Measurements from ENCODE around the gene SLC16A9. TPM values are rescaled to one million over a fixed set of nuclear protein-coding genes. Genes with fewer than 3 reads are reported as not detected.

SLC16A9 gene
- total RNA-seq, 2 donors from 2014 or later: 15.6 to 24.3 TPM

DNA sequence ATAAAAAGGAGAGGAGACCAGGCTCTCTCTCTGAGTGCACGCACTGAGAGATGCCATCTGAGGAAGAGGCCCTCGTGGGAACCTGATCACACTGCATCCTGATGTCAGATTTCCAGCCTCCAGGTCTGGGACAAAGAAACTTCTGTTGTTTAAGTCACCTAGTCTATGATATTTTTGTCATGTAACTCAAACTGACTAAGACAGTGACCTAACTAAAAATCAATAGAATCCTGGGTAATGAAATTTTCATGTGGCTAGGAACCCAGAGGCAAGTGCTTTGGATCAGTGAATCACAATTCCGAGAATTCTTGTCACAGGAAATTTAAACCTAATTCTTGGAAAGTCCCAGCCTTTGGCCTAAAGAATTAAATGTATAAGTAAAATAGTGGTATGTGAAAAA is 107.7 kb downstream of the SLC16A9 start:
- H3K27ac ChIP-seq: no peak overlapping the region
- H3K4me1 ChIP-seq: no peaks in the 10 kb centered on the region
- no peaks in the 10 kb centered on the region for H3K9me3 ChIP-seq
- H3K9ac ChIP-seq (ENCODE audit: low read depth in 2 of 2, low read length in 2 of 2): no peak overlapping the region
- TF ChIP-seq CTCF (IDR thresholded peaks at IDR 0.05): no peak
- H3K4me3 ChIP-seq: no peak overlapping the region
- no peaks in the 10 kb centered on the region for H3K36me3 ChIP-seq
- no peaks in the 10 kb centered on the region for H3K27me3 ChIP-seq
- intact Hi-C loops (cut with DNase I): no loop called here
- DNase-seq: no peak

Other genes starting within 250 kb of the SLC16A9 start
- not detected for gene MRLN, start 43.6 kb upstream of the SLC16A9 start, total RNA-seq
- 10 to 100 TPM; 65.8 to 91.0 TPM for gene CCDC6, start 196.7 kb upstream of the SLC16A9 start, total RNA-seq

Measured in colonic mucosa (tissue), 4 donors.